Panc1 (cell line): ENCODE measurements around the gene CSTPP1.

Source experiments
- CTCF ChIP-seq: fragments of 450-650 bp; IDR thresholded peaks from 2 replicates; pipeline ENCODE4 v1.5.1; 2017; ENCODE audit warnings: mild to moderate bottlenecking
- POLR2AphosphoS5 ChIP-seq: IDR thresholded peaks from 2 replicates; pipeline ENCODE4 v1.6.1; 2012; ENCODE audit warnings: mild to moderate bottlenecking, low read depth, low read length, moderate library complexity
- REST ChIP-seq, 2 experiments: IDR thresholded peaks; 2 replicates each; pipeline ENCODE4 v1.6.1; 2011 to 2012; ENCODE audit warnings: low read depth in 2 of 2, control low read depth in 1 of 2, low read length in 1 of 2, mild to moderate bottlenecking in 1 of 2, moderate library complexity in 1 of 2; ENCODE audit not compliant: insufficient read depth in 1 of 2
- SIN3A ChIP-seq: IDR thresholded peaks from 2 replicates; pipeline ENCODE4 v1.6.1; 2012; ENCODE audit warnings: low read depth, mild to moderate bottlenecking, low read length, moderate library complexity, borderline replicate concordance; ENCODE audit not compliant: insufficient read depth
- TCF7L2 ChIP-seq: IDR thresholded peaks from 2 replicates; pipeline ENCODE4 v1.6.1; 2011; ENCODE audit warnings: mild to moderate bottlenecking, low read depth, low read length, inconsistent platforms

GRCh38 chr11:47147250-47147649 is 210.7 kb downstream of the CSTPP1 start:
- TF ChIP-seq CTCF (no peak), POLR2AphosphoS5 (no peak), REST (IDR thresholded peaks at IDR 0.05; ENCODE audit: insufficient read depth in 1 of 2, low read depth in 2 of 2, low read length in 1 of 2) (no peak), TCF7L2 (no peak), SIN3A (no peak)
